ENCODE results near the gene CTDSPL.

DNA sequence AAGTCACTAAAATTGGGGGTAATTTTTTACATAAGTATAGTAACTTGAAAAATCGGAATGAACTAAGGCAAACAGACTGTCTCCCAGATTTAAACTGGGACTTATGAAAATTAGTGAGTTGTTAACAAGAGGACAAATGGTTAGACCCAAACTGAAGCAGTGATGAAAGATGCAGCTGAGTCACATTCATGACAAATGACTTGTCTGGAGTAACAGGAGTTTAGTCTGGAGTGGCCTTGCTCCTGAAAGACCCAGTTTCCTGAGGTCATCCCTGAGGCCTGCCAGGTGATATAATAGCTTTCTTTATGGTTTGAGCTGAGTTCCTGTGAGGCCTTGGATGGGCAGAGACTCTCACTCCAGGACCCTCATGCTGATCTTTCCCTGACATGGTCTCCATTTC lies 9.6 kb upstream of the CTDSPL start:
- TF ChIP-seq, protein P1, sequence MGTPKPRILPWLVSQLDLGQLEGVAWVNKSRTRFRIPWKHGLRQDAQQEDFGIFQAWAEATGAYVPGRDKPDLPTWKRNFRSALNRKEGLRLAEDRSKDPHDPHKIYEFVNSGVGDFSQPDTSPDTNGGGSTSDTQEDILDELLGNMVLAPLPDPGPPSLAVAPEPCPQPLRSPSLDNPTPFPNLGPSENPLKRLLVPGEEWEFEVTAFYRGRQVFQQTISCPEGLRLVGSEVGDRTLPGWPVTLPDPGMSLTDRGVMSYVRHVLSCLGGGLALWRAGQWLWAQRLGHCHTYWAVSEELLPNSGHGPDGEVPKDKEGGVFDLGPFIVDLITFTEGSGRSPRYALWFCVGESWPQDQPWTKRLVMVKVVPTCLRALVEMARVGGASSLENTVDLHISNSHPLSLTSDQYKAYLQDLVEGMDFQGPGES (IDR thresholded peaks at IDR 0.05) = no peak
- TF ChIP-seq, protein P2, sequence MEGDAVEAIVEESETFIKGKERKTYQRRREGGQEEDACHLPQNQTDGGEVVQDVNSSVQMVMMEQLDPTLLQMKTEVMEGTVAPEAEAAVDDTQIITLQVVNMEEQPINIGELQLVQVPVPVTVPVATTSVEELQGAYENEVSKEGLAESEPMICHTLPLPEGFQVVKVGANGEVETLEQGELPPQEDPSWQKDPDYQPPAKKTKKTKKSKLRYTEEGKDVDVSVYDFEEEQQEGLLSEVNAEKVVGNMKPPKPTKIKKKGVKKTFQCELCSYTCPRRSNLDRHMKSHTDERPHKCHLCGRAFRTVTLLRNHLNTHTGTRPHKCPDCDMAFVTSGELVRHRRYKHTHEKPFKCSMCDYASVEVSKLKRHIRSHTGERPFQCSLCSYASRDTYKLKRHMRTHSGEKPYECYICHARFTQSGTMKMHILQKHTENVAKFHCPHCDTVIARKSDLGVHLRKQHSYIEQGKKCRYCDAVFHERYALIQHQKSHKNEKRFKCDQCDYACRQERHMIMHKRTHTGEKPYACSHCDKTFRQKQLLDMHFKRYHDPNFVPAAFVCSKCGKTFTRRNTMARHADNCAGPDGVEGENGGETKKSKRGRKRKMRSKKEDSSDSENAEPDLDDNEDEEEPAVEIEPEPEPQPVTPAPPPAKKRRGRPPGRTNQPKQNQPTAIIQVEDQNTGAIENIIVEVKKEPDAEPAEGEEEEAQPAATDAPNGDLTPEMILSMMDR (IDR thresholded peaks at IDR 0.05 in 2 of 3, conservative IDR thresholded peaks at IDR 0.05 in 1 of 3; ENCODE audit: control insufficient read depth in 2 of 3, extremely low read depth in 1 of 3, insufficient read depth in 1 of 3, low read depth in 3 of 3, low read length in 3 of 3) = no peak
- TF ChIP-seq, protein P3, sequence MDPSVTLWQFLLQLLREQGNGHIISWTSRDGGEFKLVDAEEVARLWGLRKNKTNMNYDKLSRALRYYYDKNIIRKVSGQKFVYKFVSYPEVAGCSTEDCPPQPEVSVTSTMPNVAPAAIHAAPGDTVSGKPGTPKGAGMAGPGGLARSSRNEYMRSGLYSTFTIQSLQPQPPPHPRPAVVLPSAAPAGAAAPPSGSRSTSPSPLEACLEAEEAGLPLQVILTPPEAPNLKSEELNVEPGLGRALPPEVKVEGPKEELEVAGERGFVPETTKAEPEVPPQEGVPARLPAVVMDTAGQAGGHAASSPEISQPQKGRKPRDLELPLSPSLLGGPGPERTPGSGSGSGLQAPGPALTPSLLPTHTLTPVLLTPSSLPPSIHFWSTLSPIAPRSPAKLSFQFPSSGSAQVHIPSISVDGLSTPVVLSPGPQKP (IDR thresholded peaks at IDR 0.05; ENCODE audit: low read depth, low read length) = no peak
- no peak for TF ChIP-seq POU2F2 (IDR thresholded peaks at IDR 0.05; ENCODE audit: borderline replicate concordance, low read depth, low read length)
- no peak for TF ChIP-seq SIN3A (IDR thresholded peaks at IDR 0.05; ENCODE audit: low read depth, low read length)
- TF ChIP-seq, protein P4, sequence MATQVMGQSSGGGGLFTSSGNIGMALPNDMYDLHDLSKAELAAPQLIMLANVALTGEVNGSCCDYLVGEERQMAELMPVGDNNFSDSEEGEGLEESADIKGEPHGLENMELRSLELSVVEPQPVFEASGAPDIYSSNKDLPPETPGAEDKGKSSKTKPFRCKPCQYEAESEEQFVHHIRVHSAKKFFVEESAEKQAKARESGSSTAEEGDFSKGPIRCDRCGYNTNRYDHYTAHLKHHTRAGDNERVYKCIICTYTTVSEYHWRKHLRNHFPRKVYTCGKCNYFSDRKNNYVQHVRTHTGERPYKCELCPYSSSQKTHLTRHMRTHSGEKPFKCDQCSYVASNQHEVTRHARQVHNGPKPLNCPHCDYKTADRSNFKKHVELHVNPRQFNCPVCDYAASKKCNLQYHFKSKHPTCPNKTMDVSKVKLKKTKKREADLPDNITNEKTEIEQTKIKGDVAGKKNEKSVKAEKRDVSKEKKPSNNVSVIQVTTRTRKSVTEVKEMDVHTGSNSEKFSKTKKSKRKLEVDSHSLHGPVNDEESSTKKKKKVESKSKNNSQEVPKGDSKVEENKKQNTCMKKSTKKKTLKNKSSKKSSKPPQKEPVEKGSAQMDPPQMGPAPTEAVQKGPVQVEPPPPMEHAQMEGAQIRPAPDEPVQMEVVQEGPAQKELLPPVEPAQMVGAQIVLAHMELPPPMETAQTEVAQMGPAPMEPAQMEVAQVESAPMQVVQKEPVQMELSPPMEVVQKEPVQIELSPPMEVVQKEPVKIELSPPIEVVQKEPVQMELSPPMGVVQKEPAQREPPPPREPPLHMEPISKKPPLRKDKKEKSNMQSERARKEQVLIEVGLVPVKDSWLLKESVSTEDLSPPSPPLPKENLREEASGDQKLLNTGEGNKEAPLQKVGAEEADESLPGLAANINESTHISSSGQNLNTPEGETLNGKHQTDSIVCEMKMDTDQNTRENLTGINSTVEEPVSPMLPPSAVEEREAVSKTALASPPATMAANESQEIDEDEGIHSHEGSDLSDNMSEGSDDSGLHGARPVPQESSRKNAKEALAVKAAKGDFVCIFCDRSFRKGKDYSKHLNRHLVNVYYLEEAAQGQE (IDR thresholded peaks at IDR 0.05; ENCODE audit: low read depth, low read length) = no peak
- no peak for TF ChIP-seq SPI1 (IDR thresholded peaks at IDR 0.05; ENCODE audit: borderline replicate concordance, insufficient read depth, low read depth, low read length)
- TF ChIP-seq, protein P5, sequence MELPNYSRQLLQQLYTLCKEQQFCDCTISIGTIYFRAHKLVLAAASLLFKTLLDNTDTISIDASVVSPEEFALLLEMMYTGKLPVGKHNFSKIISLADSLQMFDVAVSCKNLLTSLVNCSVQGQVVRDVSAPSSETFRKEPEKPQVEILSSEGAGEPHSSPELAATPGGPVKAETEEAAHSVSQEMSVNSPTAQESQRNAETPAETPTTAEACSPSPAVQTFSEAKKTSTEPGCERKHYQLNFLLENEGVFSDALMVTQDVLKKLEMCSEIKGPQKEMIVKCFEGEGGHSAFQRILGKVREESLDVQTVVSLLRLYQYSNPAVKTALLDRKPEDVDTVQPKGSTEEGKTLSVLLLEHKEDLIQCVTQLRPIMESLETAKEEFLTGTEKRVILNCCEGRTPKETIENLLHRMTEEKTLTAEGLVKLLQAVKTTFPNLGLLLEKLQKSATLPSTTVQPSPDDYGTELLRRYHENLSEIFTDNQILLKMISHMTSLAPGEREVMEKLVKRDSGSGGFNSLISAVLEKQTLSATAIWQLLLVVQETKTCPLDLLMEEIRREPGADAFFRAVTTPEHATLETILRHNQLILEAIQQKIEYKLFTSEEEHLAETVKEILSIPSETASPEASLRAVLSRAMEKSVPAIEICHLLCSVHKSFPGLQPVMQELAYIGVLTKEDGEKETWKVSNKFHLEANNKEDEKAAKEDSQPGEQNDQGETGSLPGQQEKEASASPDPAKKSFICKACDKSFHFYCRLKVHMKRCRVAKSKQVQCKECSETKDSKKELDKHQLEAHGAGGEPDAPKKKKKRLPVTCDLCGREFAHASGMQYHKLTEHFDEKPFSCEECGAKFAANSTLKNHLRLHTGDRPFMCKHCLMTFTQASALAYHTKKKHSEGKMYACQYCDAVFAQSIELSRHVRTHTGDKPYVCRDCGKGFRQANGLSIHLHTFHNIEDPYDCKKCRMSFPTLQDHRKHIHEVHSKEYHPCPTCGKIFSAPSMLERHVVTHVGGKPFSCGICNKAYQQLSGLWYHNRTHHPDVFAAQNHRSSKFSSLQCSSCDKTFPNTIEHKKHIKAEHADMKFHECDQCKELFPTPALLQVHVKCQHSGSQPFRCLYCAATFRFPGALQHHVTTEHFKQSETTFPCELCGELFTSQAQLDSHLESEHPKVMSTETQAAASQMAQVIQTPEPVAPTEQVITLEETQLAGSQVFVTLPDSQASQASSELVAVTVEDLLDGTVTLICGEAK (IDR thresholded peaks at IDR 0.05; ENCODE audit: borderline replicate concordance) = no peak
- TF ChIP-seq, protein P6, sequence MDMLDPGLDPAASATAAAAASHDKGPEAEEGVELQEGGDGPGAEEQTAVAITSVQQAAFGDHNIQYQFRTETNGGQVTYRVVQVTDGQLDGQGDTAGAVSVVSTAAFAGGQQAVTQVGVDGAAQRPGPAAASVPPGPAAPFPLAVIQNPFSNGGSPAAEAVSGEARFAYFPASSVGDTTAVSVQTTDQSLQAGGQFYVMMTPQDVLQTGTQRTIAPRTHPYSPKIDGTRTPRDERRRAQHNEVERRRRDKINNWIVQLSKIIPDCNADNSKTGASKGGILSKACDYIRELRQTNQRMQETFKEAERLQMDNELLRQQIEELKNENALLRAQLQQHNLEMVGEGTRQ (IDR thresholded peaks at IDR 0.05; ENCODE audit: borderline replicate concordance, low read depth, low read length) = no peak

Measured in GM12878 (cell line).